Tibial nerve (tissue), 4 donors: ENCODE results near the gene ACOT9. TPM values are rescaled to one million over a fixed set of nuclear protein-coding genes. Genes with fewer than 3 reads are reported as not detected.

Experiments
- DNase-seq, 2 donors: peaks; one replicate each; pipeline ENCODE4 v3.0.0-alpha.2; 2019; ENCODE audit warnings: low spot score in 2 of 2
- H3K27ac ChIP-seq, 4 donors: fragments of 200-600 bp; sonication (generic) in 3 of 4; one replicate each; pipeline ENCODE4 v1.5.1; 2017 to 2019; ENCODE audit warnings: mild to moderate bottlenecking in 1 of 4
- H3K27me3 ChIP-seq, 2 donors: fragments of 200-600 bp; sonication (generic) in 1 of 2; one replicate each; pipeline versions ENCODE4 v1.5.1 to v1.6.0; 2017 to 2019
- H3K36me3 ChIP-seq, 3 donors: fragments of 200-600 bp; sonication (generic); one replicate each; pipeline ENCODE4 v1.5.1; 2018 to 2019
- H3K4me1 ChIP-seq, 4 donors: fragments of 200-600 bp; sonication (generic) in 3 of 4; one replicate each; pipeline ENCODE4 v1.5.1; 2017 to 2019
- H3K4me3 ChIP-seq, 4 donors: fragments of 200-600 bp; sonication (generic) in 3 of 4; one replicate each; pipeline ENCODE4 v1.5.1; 2017 to 2019; ENCODE audit warnings: mild to moderate bottlenecking in 1 of 4, moderate library complexity in 1 of 4
- H3K9me3 ChIP-seq, 4 donors: fragments of 200-600 bp; sonication (generic) in 3 of 4; one replicate each; pipeline ENCODE4 v1.5.1; 2017 to 2019
- CTCF ChIP-seq, 5 experiments: fragments of 200-600 bp in 3 of 5; fragments of 450-650 bp in 2 of 5; sonication (generic) in 3 of 5; IDR thresholded peaks; one replicate each; pipeline ENCODE4 v1.5.1; 2016 to 2019; ENCODE audit warnings: antibody characterized with exemption in 5 of 5, mild to moderate bottlenecking in 3 of 5, moderate library complexity in 2 of 5
- EP300 ChIP-seq, 2 donors: sonication (generic); formaldehyde crosslinking; IDR thresholded peaks; one replicate each; pipeline ENCODE4 v1.6.1; 2017; ENCODE audit warnings: antibody characterized with exemption in 2 of 2, mild to moderate bottlenecking in 1 of 2
- POLR2A ChIP-seq, 2 donors: fragments of 450-650 bp; IDR thresholded peaks; one replicate each; pipeline ENCODE4 v1.6.1; 2017; ENCODE audit warnings: antibody characterized with exemption in 2 of 2, mild to moderate bottlenecking in 2 of 2, moderate library complexity in 2 of 2
- WGBS, 2 donors: methylation state at CpG; one replicate each; pipeline ENCODE4 v1.1.5; 2018; 5-methylcytosine and 5-hydroxymethylcytosine counted together
- total RNA-seq, 4 donors: library from RNA; depleted of rRNA; stranded (reverse); fragments of >200 nt; gene quantifications; one replicate each; pipeline ENCODE4 v1.1.0, GENCODE V29; 2016

ACOT9 gene
- total RNA-seq, 4 donors from 2014 or later, result 35.7 to 68.2 (median 43.1) TPM

GRCh38 chrX:23754664-23755063, 11.6 kb upstream of the ACOT9 start:
- WGBS, 2 donors, result 64 to 73% methylated on average over 1 of the region's 1 CpG
- H3K27ac ChIP-seq, result no peak overlapping the region
- no peaks in the 10 kb centered on the region for H3K9me3 ChIP-seq
- no peak for DNase-seq
- no peaks in the 10 kb centered on the region for H3K36me3 ChIP-seq
- no peak for TF ChIP-seq POLR2A (IDR thresholded peaks at IDR 0.05)
- TF ChIP-seq CTCF (IDR thresholded peaks at IDR 0.05), result no peak
- no peak for TF ChIP-seq EP300 (IDR thresholded peaks at IDR 0.05)
- no peak overlapping the region for H3K4me3 ChIP-seq
- no peaks in the 10 kb centered on the region for H3K4me1 ChIP-seq
- H3K27me3 ChIP-seq, result no peaks in the 10 kb centered on the region

GRCh38 chrX:23752740-23753415, 9.8 kb upstream of the ACOT9 start:
- Histone ChIP-seq H3K4me1 (no peaks in the 10 kb centered on the region), H3K27ac (peak overlapping the region in 2 of 4 donors; percentile 11 to 17), H3K9me3 (no peaks in the 10 kb centered on the region), H3K36me3 (no peaks in the 10 kb centered on the region), H3K4me3 (no peak overlapping the region), H3K27me3 (no peaks in the 10 kb centered on the region)
- WGBS, 2 donors, result 42 to 61% methylated on average over 2 of the region's 2 CpGs
- no peak for DNase-seq
- TF ChIP-seq EP300 (IDR thresholded peaks at IDR 0.05) (no peak), POLR2A (IDR thresholded peaks at IDR 0.05) (no peak), CTCF (IDR thresholded peaks at IDR 0.05) (no peak)

- Histone ChIP-seq H3K4me3 (no peak overlapping the region), H3K4me1 (no peaks in the 10 kb centered on the region), H3K27me3 (no peaks in the 10 kb centered on the region), H3K27ac (no peak overlapping the region), H3K9me3 (no peaks in the 10 kb centered on the region), H3K36me3 (no peaks in the 10 kb centered on the region)
- TF ChIP-seq EP300 (IDR thresholded peaks at IDR 0.05), result no peak
- no peak for TF ChIP-seq POLR2A (IDR thresholded peaks at IDR 0.05)
- TF ChIP-seq CTCF (IDR thresholded peaks at IDR 0.05), result no peak
- no peak for DNase-seq
- WGBS, 2 donors, result 75 to 77% methylated on average over 2 of the region's 2 CpGs
Measured at GRCh38 chrX:23749576-23749975, 6.5 kb upstream of the ACOT9 start.

GRCh38 chrX:23749129-23749528, 6.1 kb upstream of the ACOT9 start:
- Histone ChIP-seq H3K27me3 (no peaks in the 10 kb centered on the region), H3K36me3 (no peaks in the 10 kb centered on the region), H3K4me3 (no peak overlapping the region), H3K4me1 (no peaks in the 10 kb centered on the region), H3K27ac (no peak overlapping the region), H3K9me3 (no peaks in the 10 kb centered on the region)
- 74% methylated on average over 4 of the region's 4 CpGs; no CpG with 5 or more reads in 1 of the 2 donors for WGBS, 2 donors
- no peak for TF ChIP-seq CTCF (IDR thresholded peaks at IDR 0.05)
- no peak for DNase-seq

- Histone ChIP-seq H3K4me1 (peaks cover 0 to 8% (median 0%) of the 10 kb centered on the region in 4 donors), H3K27me3 (no peaks in the 10 kb centered on the region), H3K4me3 (no peak overlapping the region), H3K27ac (no peak overlapping the region), H3K36me3 (no peaks in the 10 kb centered on the region), H3K9me3 (no peaks in the 10 kb centered on the region)
- no peak for DNase-seq
- TF ChIP-seq EP300 (IDR thresholded peaks at IDR 0.05) (no peak), POLR2A (IDR thresholded peaks at IDR 0.05) (no peak), CTCF (IDR thresholded peaks at IDR 0.05) (no peak)
- WGBS, 2 donors, result 67 to 90% methylated on average over 3 of the region's 3 CpGs
Measured at GRCh38 chrX:23745786-23746185, 2.7 kb upstream of the ACOT9 start.
